CD4-positive, alpha-beta T cell (primary cell): Measurements from ENCODE around the gene JOSD2. TPM values are rescaled to one million over a fixed set of nuclear protein-coding genes. Genes with fewer than 3 reads are reported as not detected.

Experiments used
- ATAC-seq: fragments of 200-7000 bp; cut with Tn5 transposase; one replicate; pipeline ENCODE4 v1.10.0; 2022; ENCODE audit warnings: mild to moderate bottlenecking; ENCODE audit not compliant: poor library complexity
- CTCF ChIA-PET: fragments of 350-600 bp; sonication (Branson Sonifier 250); formaldehyde crosslinking; loops from one replicate; lab custom pipeline; 2021; ENCODE audit warnings: antibody characterized with exemption, inconsistent platforms; lab: Charles Lee
- POLR2A ChIA-PET: fragments of 350-600 bp; sonication (Branson Sonifier 250); formaldehyde crosslinking; loops from one replicate; lab custom pipeline; 2021; ENCODE audit warnings: antibody characterized with exemption, inconsistent platforms; lab: Charles Lee
- DNase-seq, 14 experiments: peaks; one replicate each; pipeline ENCODE4 v3.0.0-alpha.2; 2013 to 2020; ENCODE audit warnings: mixed read lengths in 2 of 14
- H3K27ac ChIP-seq, 2 donors: one replicate each; pipeline versions ENCODE4 v1.5.1 to v1.7.0; 2013; ENCODE audit warnings: low read length in 2 of 2, low read depth in 1 of 2, mild to moderate bottlenecking in 1 of 2
- H3K27me3 ChIP-seq, 2 experiments: 1 replicate in 1 of 2; 2 replicates in 1 of 2; pipeline versions ENCODE4 v1.6.1 to v1.7.0; 2013; ENCODE audit warnings: low read length in 2 of 2, control low read depth in 1 of 2, mild to moderate bottlenecking in 1 of 2, moderate library complexity in 1 of 2; ENCODE audit not compliant: insufficient read depth in 2 of 2, control insufficient read depth in 1 of 2
- H3K36me3 ChIP-seq: one replicate; pipeline ENCODE4 v1.6.1; 2013; ENCODE audit warnings: low read length, control low read depth; ENCODE audit not compliant: insufficient read depth
- H3K4me1 ChIP-seq: one replicate; pipeline ENCODE4 v1.6.1; 2013; ENCODE audit warnings: low read length, control low read depth; ENCODE audit not compliant: insufficient read depth
- H3K4me3 ChIP-seq: one replicate; pipeline ENCODE4 v1.5.1; 2013; ENCODE audit warnings: mild to moderate bottlenecking, low read length, moderate library complexity
- H3K9me3 ChIP-seq, 2 experiments: 1 replicate in 1 of 2; 2 replicates in 1 of 2; pipeline versions ENCODE4 v1.6.1 to v1.7.0; 2013; ENCODE audit warnings: low read length in 2 of 2, mild to moderate bottlenecking in 2 of 2, control low read depth in 1 of 2, moderate library complexity in 1 of 2; ENCODE audit not compliant: control insufficient read depth in 1 of 2, insufficient read depth in 1 of 2
- H3K27ac Mint-ChIP-seq: one replicate; pipeline ENCODE4 v1.8.0; 2020; ENCODE audit warnings: mixed read lengths
- H3K27me3 Mint-ChIP-seq: one replicate; pipeline ENCODE4 v1.8.0; 2021; ENCODE audit warnings: mixed read lengths
- H3K36me3 Mint-ChIP-seq: one replicate; pipeline ENCODE4 v1.8.0; 2021; ENCODE audit warnings: low read depth, mixed read lengths
- H3K4me1 Mint-ChIP-seq: one replicate; pipeline ENCODE4 v1.8.0; 2021; ENCODE audit warnings: low read depth, mixed read lengths
- H3K4me3 Mint-ChIP-seq: one replicate; pipeline ENCODE4 v1.8.0; 2020; ENCODE audit warnings: mild to moderate bottlenecking, mixed read lengths
- H3K9me3 Mint-ChIP-seq: one replicate; pipeline ENCODE4 v1.8.0; 2020; ENCODE audit warnings: mixed read lengths
- intact Hi-C, 2 experiments: fragments of 100-400 bp; cut with DNase I in 1 of 2; cut with micrococcal nuclease in 1 of 2; formaldehyde crosslinking; loops; one replicate each; pipeline versions ENCODE4 v1.15.1 to v1.9.0; 2023 to 2025; cut with DNase I, micrococcal nuclease
- total RNA-seq, 174 experiments: library from RNA in 2 of 174; stranded (reverse) in 2 of 174; gene quantifications; one replicate each; pipeline ENCODE4 v1.2.3 and lab custom pipeline; 2021 to 2026
- TF ChIP-seq, protein P1 (sequence below): fragments of 200-600 bp; IDR thresholded peaks from one replicate; pipeline ENCODE4 v1.8.0; 2022; ENCODE audit warnings: antibody characterized with exemption, mild to moderate bottlenecking

Gene JOSD2
- total RNA-seq, 2 experiments from 2014 or later, result 11.7 to 11.9 TPM

DNA sequence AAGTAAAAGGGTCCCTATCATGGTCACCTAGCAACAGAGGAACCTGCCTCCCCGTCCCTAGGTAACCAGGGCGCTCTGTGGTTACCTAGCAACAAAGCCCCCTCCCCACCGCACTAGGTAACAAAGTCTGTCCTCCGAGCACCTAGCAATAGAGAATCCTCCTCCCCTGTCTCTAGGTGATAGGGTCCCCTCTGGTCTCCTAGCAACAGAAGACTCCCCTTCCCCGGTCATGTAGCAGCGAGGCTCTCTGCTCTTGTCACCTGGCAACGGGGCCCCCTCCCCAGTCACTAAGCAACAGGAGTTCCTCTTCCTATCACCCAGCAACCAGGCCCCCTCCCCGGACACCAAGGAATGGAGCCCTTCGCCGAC is 307 bp downstream of the JOSD2 start:
- TF ChIP-seq, protein P1, sequence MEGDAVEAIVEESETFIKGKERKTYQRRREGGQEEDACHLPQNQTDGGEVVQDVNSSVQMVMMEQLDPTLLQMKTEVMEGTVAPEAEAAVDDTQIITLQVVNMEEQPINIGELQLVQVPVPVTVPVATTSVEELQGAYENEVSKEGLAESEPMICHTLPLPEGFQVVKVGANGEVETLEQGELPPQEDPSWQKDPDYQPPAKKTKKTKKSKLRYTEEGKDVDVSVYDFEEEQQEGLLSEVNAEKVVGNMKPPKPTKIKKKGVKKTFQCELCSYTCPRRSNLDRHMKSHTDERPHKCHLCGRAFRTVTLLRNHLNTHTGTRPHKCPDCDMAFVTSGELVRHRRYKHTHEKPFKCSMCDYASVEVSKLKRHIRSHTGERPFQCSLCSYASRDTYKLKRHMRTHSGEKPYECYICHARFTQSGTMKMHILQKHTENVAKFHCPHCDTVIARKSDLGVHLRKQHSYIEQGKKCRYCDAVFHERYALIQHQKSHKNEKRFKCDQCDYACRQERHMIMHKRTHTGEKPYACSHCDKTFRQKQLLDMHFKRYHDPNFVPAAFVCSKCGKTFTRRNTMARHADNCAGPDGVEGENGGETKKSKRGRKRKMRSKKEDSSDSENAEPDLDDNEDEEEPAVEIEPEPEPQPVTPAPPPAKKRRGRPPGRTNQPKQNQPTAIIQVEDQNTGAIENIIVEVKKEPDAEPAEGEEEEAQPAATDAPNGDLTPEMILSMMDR, result no peak
- Histone ChIP-seq H3K27ac (peak overlapping the region; percentile 63 to 91), H3K27me3 (peaks cover 0 to 4% of the 10 kb centered on the region in 2 experiments), H3K4me3 (peak overlapping the region; percentile 79), H3K36me3 (peaks cover 4% of the 10 kb centered on the region), H3K9me3 (peaks cover 0 to 15% of the 10 kb centered on the region in 2 experiments), H3K4me1 (peaks cover 23% of the 10 kb centered on the region)
- Mint-ChIP-seq H3K4me3 (peak overlapping the region; percentile 95), H3K27ac (peak overlapping the region; percentile 89), H3K36me3 (peaks cover 5% of the 10 kb centered on the region), H3K9me3 (no peaks in the 10 kb centered on the region), H3K4me1 (peaks cover 15% of the 10 kb centered on the region), H3K27me3 (peaks cover 5% of the 10 kb centered on the region)
- DNase-seq, result no peak
- intact Hi-C loops, result loop anchor here (1.0 to 5.0 kb wide), 10 partner anchors 34 to 1082 kb away; partner anchors contain the start of genes EMC10 (in 2 of the 2), GARIN5A (in 2 of the 2), CTU1 (in 1 of the 2) and MYBPC2 (in 1 of the 2)
- POLR2A ChIA-PET, result interaction anchor here (0.6 to 1.9 kb wide), 14 partner anchors 27 to 294 kb away, joined by 3 to 19 read pairs (median 6); partner anchors contain the start of genes NR1H2 and POLD1
- peak; percentile 14 for ATAC-seq
- CTCF ChIA-PET, result interaction anchor here (1.0 to 1.8 kb wide), 3 partner anchors 46 to 153 kb away, joined by 4 to 5 read pairs (median 5); no protein-coding TSS in a partner anchor

DNA sequence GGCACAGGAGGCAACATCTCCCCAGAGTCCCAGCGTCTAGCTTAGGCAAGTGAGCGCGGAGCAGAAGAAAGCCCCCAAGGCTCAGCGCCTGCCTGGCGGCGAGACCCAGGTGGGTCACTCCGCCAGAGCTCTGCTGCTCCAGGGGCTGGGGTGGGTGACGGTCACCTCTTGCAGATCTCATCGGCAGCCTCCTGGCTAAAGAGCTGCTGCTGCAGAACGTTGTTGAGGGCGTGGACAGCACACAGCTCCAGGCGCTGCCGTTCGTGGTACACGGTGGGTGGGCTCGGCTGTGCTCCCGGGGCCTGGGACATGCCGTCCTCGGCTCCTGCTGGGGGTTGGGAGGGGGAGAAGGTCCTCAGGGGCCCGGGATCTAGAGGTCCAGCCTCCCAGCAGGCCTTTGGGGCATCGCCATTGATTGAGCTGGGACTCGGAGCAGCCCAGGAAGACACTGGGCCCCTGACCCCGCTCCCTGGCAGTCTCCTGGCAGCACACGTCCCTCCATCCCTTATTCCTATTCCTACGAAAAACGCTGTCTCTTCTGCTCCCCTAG is 795 bp downstream of the JOSD2 start:
- peaks cover 23% of the 10 kb centered on the region for H3K4me1 ChIP-seq
- ATAC-seq (no peak), DNase-seq (no peak)
- H3K4me3 ChIP-seq, result peak overlapping the region; percentile 79
- H3K27ac ChIP-seq, result peak overlapping the region; percentile 63 to 91
- TF ChIP-seq, protein P1, result no peak
- H3K27me3 ChIP-seq, result peaks cover 0 to 4% of the 10 kb centered on the region in 2 experiments
- H3K36me3 ChIP-seq, result peaks cover 5% of the 10 kb centered on the region
- peaks cover 5% of the 10 kb centered on the region for H3K36me3 Mint-ChIP-seq
- intact Hi-C loops, result loop anchor here in 1 of 2 experiments (2.0 to 5.0 kb wide), 7 partner anchors 78 to 1082 kb away; partner anchors contain the start of genes CTU1, MYBPC2 and POLD1
- peaks cover 15% of the 10 kb centered on the region for H3K4me1 Mint-ChIP-seq
- POLR2A ChIA-PET, result interaction anchor here (1.9 kb wide), 2 partner anchors 134 to 215 kb away, joined by 9 to 16 read pairs; partner anchors contain the start of gene NR1H2
- CTCF ChIA-PET, result no interaction called here
- peak overlapping the region; percentile 95 for H3K4me3 Mint-ChIP-seq
- no peaks in the 10 kb centered on the region for H3K9me3 Mint-ChIP-seq
- H3K9me3 ChIP-seq, result peaks cover 0 to 15% of the 10 kb centered on the region in 2 experiments
- peak overlapping the region; percentile 89 for H3K27ac Mint-ChIP-seq
- peaks cover 5% of the 10 kb centered on the region for H3K27me3 Mint-ChIP-seq

DNA sequence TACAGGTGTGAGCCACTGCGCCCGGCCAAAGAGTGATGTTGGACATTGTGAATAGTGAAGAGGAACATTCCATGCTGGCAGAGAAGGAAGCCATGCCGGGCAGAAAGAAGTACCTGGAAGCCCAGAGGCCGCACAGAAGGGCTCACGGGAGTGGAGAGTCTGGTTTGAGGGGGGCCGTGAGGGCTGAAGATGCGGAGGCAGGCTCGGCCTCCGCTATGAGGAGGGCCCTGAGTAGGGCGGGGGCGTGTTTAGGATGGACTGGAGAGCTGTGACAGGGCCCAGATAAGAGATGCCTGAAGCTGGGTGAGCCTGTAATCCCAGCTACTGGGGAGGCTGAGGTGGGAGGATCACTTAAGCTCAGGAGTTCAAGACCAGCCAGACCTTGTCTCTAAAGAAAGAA is 1.6 kb downstream of the JOSD2 start:
- Mint-ChIP-seq H3K27me3 (peaks cover 5% of the 10 kb centered on the region), H3K4me1 (peaks cover 15% of the 10 kb centered on the region), H3K36me3 (peaks cover 5% of the 10 kb centered on the region), H3K27ac (peak overlapping the region; percentile 51), H3K9me3 (no peaks in the 10 kb centered on the region), H3K4me3 (peak overlapping the region; percentile 42)
- Histone ChIP-seq H3K27ac (no peak overlapping the region), H3K4me3 (no peak overlapping the region), H3K9me3 (peaks cover 0 to 9% of the 10 kb centered on the region in 2 experiments), H3K36me3 (peaks cover 5% of the 10 kb centered on the region), H3K27me3 (peaks cover 0 to 4% of the 10 kb centered on the region in 2 experiments), H3K4me1 (peaks cover 23% of the 10 kb centered on the region)
- intact Hi-C loops, result no loop called here
- ATAC-seq (no peak), DNase-seq (no peak)
- ChIA-PET POLR2A (no interaction called here), CTCF (no interaction called here)
- TF ChIP-seq, protein P1, result no peak
